K562 (cell line): ENCODE measurements around the gene FSD1L. TPM values are rescaled to one million over a fixed set of nuclear protein-coding genes. Genes with fewer than 3 reads are reported as not detected.

Source experiments
- ARID3A ChIP-seq: IDR thresholded peaks from 2 replicates; pipeline ENCODE4 v1.6.1; 2012; ENCODE audit warnings: low read depth, low read length, improper control_type of control experiment, borderline replicate concordance
- CBX2 ChIP-seq: fragments of 200-600 bp; sonication (generic); IDR thresholded peaks from one replicate; pipeline ENCODE4 v1.6.1; 2012; ENCODE audit warnings: mild to moderate bottlenecking, low read length, inconsistent platforms; ENCODE audit not compliant: insufficient read depth, poor library complexity, severe bottlenecking
- CHCHD3 ChIP-seq: fragments of 250-450 bp; sonication (Bioruptor Pico); IDR thresholded peaks from 2 replicates; pipeline ENCODE4 v2.1.2; 2022; ENCODE audit warnings: mild to moderate bottlenecking
- CHD7 ChIP-seq: fragments of 200-600 bp; sonication (generic); IDR thresholded peaks from one replicate; pipeline ENCODE4 v1.6.1; 2012; ENCODE audit warnings: mild to moderate bottlenecking, low read depth, low read length, inconsistent platforms
- DEAF1 ChIP-seq: fragments of 450-650 bp; formaldehyde crosslinking; IDR thresholded peaks from 2 replicates; pipeline ENCODE4 v1.4.0; 2020; ENCODE audit warnings: mild to moderate bottlenecking, moderate library complexity
- ESRRA ChIP-seq: fragments of 450-650 bp; IDR thresholded peaks from 2 replicates; pipeline ENCODE4 v1.6.1; 2014; ENCODE audit warnings: low read depth, mild to moderate bottlenecking, moderate library complexity, borderline replicate concordance
- NFXL1 ChIP-seq: fragments of 450-650 bp; formaldehyde crosslinking; IDR thresholded peaks from 2 replicates; pipeline ENCODE4 v1.4.0; 2021; ENCODE audit warnings: mild to moderate bottlenecking
- RAD21 ChIP-seq, 2 experiments: fragments of 250-450 bp in 1 of 2; fragments of 450-650 bp in 1 of 2; sonication (Bioruptor Pico) in 1 of 2; formaldehyde crosslinking in 1 of 2; IDR thresholded peaks in 1 of 2; conservative IDR thresholded peaks in 1 of 2; 2 replicates each; pipeline versions ENCODE4 v1.4.0 to v1.8.0; 2020 to 2022; ENCODE audit warnings: mild to moderate bottlenecking in 2 of 2, moderate library complexity in 1 of 2
- RCOR1 ChIP-seq, 2 experiments: IDR thresholded peaks; 2 replicates each; pipeline ENCODE4 v1.6.1; 2012; ENCODE audit warnings: low read depth in 2 of 2, low read length in 2 of 2, borderline replicate concordance in 1 of 2, improper control_type of control experiment in 1 of 2
- THRAP3 ChIP-seq: fragments of 450-650 bp; IDR thresholded peaks from 2 replicates; pipeline ENCODE4 v1.6.1; 2016; ENCODE audit warnings: mild to moderate bottlenecking, inconsistent platforms, borderline replicate concordance
- ZNF384 ChIP-seq: IDR thresholded peaks from 2 replicates; pipeline ENCODE4 v1.6.1; 2012; ENCODE audit warnings: low read depth, low read length, improper control_type of control experiment
- ZNF561 ChIP-seq: fragments of 450-650 bp; formaldehyde crosslinking; conservative IDR thresholded peaks from 2 replicates; pipeline ENCODE4 v1.4.0; 2020; ENCODE audit warnings: mild to moderate bottlenecking, moderate library complexity
- polyA plus RNA-seq, 8 experiments: library from polyadenylated mRNA; depleted of rRNA in 4 of 8; stranded (reverse) in 5 of 8; unstranded in 3 of 8; fragments of >200 nt; fragmentation: Nextera tagmentation in 2 of 8; fragmentation: Illumina TruSeq in 1 of 8; extraction: Ambion mirVana in 2 of 8; extraction: Trizol in 1 of 8; gene quantifications; 2 replicates each; pipeline versions ENCODE4 v1.2.1 to v1.2.3, GENCODE V29; 2011 to 2014; ENCODE audit warnings: inconsistent platforms in 1 of 8, missing spikeins in 1 of 8
- total RNA-seq, 7 experiments: library from RNA; depleted of rRNA in 6 of 7; stranded (reverse); fragments of >200 nt in 6 of 7; fragmentation: Illumina TruSeq in 2 of 7; extraction: Trizol in 2 of 7; gene quantifications; 2 replicates each; pipeline versions ENCODE4 v1.2.1 to v1.2.3, GENCODE V29; 2011 to 2021; ENCODE audit warnings: low replicate concordance in 1 of 7

The FSD1L gene
- total and polyA plus RNA-seq, 9 of the 15 experiments (the other 6 are each of a cell fraction or from before 2014, with no cell fraction given): 0.95 to 4.2 (median 2.1) TPM

GRCh38 chr9:105425816-105426433 is 21.9 kb upstream of the FSD1L start (continued):
- TF ChIP-seq CBX2 (no peak), ZNF384 (no peak), DEAF1 (peak; percentile 33; the same call in 1 of the 2 replicates), ARID3A (peak; percentile 40; the same call in 1 of the 2 replicates), RAD21 (CRISPR knock-in tag; conservative IDR thresholded peaks at IDR 0.05 in 1 of 2, IDR thresholded peaks at IDR 0.05 in 1 of 2) (peak; percentile 58 to 86), CHD7 (no peak), RCOR1 (IDR thresholded peaks at IDR 0.05; ENCODE audit: borderline replicate concordance in 1 of 2, low read depth in 2 of 2, low read length in 2 of 2) (0 out of 4 replicates have a peak, but pooled peaks of 1 of the 2 experiments have one; percentile 22), ZNF561 (CRISPR knock-in tag) (no peak), NFXL1 (no peak), ESRRA (no peak), CHCHD3 (CRISPR knock-in tag) (no peak), THRAP3 (no peak)
